Activated CD4-positive, alpha-beta memory T cell treated with anti-CD3 and anti-CD28 coated beads, Interleukin-2, amount 10 ng/mL, durations not matched to agents 7 days and 5 days (primary cell): ENCODE data around the gene ST3GAL4. TPM values are rescaled to one million over a fixed set of nuclear protein-coding genes. Genes with fewer than 3 reads are reported as not detected.

Experiments used
- CTCF ChIA-PET: fragments of 350-600 bp; sonication (Branson Sonifier 250); formaldehyde crosslinking; loops from one replicate; lab custom pipeline; 2021; ENCODE audit warnings: antibody characterized with exemption, inconsistent platforms; lab: Charles Lee
- POLR2A ChIA-PET: fragments of 350-600 bp; sonication (Branson Sonifier 250); formaldehyde crosslinking; loops from one replicate; lab custom pipeline; 2021; ENCODE audit warnings: antibody characterized with exemption; lab: Charles Lee
- DNase-seq: peaks from one replicate; pipeline ENCODE4 v3.0.0-alpha.2; 2020
- H3K27ac Mint-ChIP-seq: one replicate; pipeline ENCODE4 v1.8.0; 2021; ENCODE audit warnings: mild to moderate bottlenecking, mixed read lengths
- H3K27me3 Mint-ChIP-seq: one replicate; pipeline ENCODE4 v1.8.0; 2021; ENCODE audit warnings: mixed read lengths
- H3K36me3 Mint-ChIP-seq: one replicate; pipeline ENCODE4 v1.8.0; 2021; ENCODE audit warnings: low read depth, mixed read lengths
- H3K4me1 Mint-ChIP-seq: one replicate; pipeline ENCODE4 v1.8.0; 2021; ENCODE audit warnings: mixed read lengths
- H3K4me3 Mint-ChIP-seq: one replicate; pipeline ENCODE4 v1.8.0; 2021; ENCODE audit warnings: mild to moderate bottlenecking, mixed read lengths
- H3K9me3 Mint-ChIP-seq: one replicate; pipeline ENCODE4 v1.8.0; 2021; ENCODE audit warnings: mixed read lengths
- total RNA-seq, 2 experiments: library from RNA; stranded (reverse); gene quantifications; one replicate each; pipeline ENCODE4 v1.2.3, GENCODE V29; 2021

Gene ST3GAL4
- total RNA-seq, 2 experiments from 2014 or later, result 7.4 to 8.5 TPM

- H3K4me1 Mint-ChIP-seq, result peaks cover 7% of the 10 kb centered on the region
- DNase-seq, result no peak
- no peak overlapping the region for H3K27ac Mint-ChIP-seq
- POLR2A ChIA-PET, result no interaction called here
- CTCF ChIA-PET, result interaction anchor here (1.7 kb wide), 1 partner anchor 8 kb away, joined by 6 read pairs; no protein-coding TSS in a partner anchor
- no peaks in the 10 kb centered on the region for H3K36me3 Mint-ChIP-seq
- no peaks in the 10 kb centered on the region for H3K27me3 Mint-ChIP-seq
- H3K9me3 Mint-ChIP-seq, result no peaks in the 10 kb centered on the region
- H3K4me3 Mint-ChIP-seq, result no peak overlapping the region
Measured at GRCh38 chr11:126413426-126413825, 57.9 kb downstream of the ST3GAL4 start.

GRCh38 chr11:126413843-126414405 lies 58.4 kb downstream of the ST3GAL4 start:
- Mint-ChIP-seq H3K4me3 (no peak overlapping the region), H3K27me3 (no peaks in the 10 kb centered on the region), H3K27ac (no peak overlapping the region), H3K4me1 (peaks cover 7% of the 10 kb centered on the region), H3K36me3 (no peaks in the 10 kb centered on the region), H3K9me3 (no peaks in the 10 kb centered on the region)
- DNase-seq, result no peak
- ChIA-PET CTCF (no interaction called here), POLR2A (no interaction called here)

DNA sequence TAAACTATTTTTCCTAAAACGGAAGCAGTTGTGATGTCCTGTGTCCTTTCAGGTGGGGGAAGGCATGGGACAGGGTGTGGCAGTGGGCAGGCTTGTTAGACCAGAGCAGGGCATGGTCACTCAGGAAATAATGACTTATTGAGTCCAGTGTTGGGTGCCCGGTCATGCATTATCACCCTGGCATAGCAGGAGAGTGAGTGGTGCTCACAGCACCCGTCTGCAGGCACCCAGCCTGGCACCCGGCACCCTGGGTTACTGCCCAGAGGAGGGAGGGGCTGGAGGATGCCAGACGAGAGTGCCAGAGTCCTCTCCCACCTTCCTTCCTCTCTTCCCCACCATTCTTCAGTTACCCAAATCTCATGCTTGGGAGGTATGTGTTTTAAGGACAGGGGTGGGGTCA lies 59.1 kb downstream of the ST3GAL4 start:
- DNase-seq, result no peak
- peaks cover 7% of the 10 kb centered on the region for H3K4me1 Mint-ChIP-seq
- H3K27me3 Mint-ChIP-seq, result no peaks in the 10 kb centered on the region
- ChIA-PET CTCF (no interaction called here), POLR2A (no interaction called here)
- H3K27ac Mint-ChIP-seq, result no peak overlapping the region
- no peaks in the 10 kb centered on the region for H3K36me3 Mint-ChIP-seq
- H3K4me3 Mint-ChIP-seq, result no peak overlapping the region
- no peaks in the 10 kb centered on the region for H3K9me3 Mint-ChIP-seq

GRCh38 chr11:126415128-126415527 lies 59.6 kb downstream of the ST3GAL4 start:
- CTCF ChIA-PET, result no interaction called here
- Mint-ChIP-seq H3K27me3 (peaks cover 4% of the 10 kb centered on the region), H3K9me3 (no peaks in the 10 kb centered on the region), H3K36me3 (no peaks in the 10 kb centered on the region), H3K27ac (no peak overlapping the region), H3K4me3 (no peak overlapping the region), H3K4me1 (peaks cover 12% of the 10 kb centered on the region)
- no peak for DNase-seq
- POLR2A ChIA-PET, result no interaction called here

GRCh38 chr11:126415669-126416420 lies 60.4 kb downstream of the ST3GAL4 start:
- Mint-ChIP-seq H3K4me1 (peaks cover 16% of the 10 kb centered on the region), H3K9me3 (no peaks in the 10 kb centered on the region), H3K27me3 (peaks cover 4% of the 10 kb centered on the region), H3K36me3 (no peaks in the 10 kb centered on the region), H3K27ac (no peak overlapping the region), H3K4me3 (no peak overlapping the region)
- CTCF ChIA-PET, result interaction anchor here (1.3 to 2.9 kb wide), 2 partner anchors 65 to 105 kb away, joined by 5 to 12 read pairs; no protein-coding TSS in a partner anchor
- POLR2A ChIA-PET, result interaction anchor here (1.2 kb wide), 1 partner anchor 97 kb away, joined by 3 read pairs; no protein-coding TSS in a partner anchor
- DNase-seq, result no peak

DNA sequence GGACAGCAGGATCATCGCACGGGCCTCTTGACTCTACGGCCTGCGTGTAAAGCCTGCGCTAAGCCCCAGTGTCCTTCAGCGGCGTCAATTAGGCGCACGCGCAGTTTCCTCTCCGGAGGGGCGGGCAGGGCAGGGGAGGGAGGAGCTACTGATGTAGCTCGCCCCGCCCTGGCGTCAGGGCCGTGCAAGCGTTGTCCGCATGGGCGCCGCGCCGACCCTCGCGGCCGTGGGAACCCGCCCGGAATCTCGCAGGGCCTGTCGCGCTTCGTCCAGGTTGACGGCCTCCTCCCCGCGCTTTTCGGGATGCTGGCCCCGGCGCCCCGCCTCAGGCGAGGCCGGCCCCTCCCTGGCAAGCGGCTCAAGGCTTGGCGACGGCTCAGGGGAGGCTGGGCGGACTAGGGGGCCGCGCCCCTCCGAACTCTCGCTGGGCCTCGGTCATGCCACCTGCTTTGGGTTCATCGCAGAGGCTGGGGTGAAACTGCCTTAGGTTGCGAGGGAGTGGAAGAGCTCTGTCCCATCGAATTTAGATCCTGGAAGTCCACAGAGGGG lies 61.1 kb downstream of the ST3GAL4 start:
- Mint-ChIP-seq H3K36me3 (no peaks in the 10 kb centered on the region), H3K27ac (no peak overlapping the region), H3K9me3 (no peaks in the 10 kb centered on the region), H3K4me1 (peaks cover 20% of the 10 kb centered on the region), H3K27me3 (peaks cover 4% of the 10 kb centered on the region), H3K4me3 (no peak overlapping the region)
- POLR2A ChIA-PET, result interaction anchor here (1.2 kb wide), 1 partner anchor 98 kb away, joined by 3 read pairs; no protein-coding TSS in a partner anchor
- CTCF ChIA-PET, result interaction anchor here (1.3 to 2.9 kb wide), 2 partner anchors 64 to 106 kb away, joined by 5 to 12 read pairs; no protein-coding TSS in a partner anchor
- peak; percentile 77 for DNase-seq

DNA sequence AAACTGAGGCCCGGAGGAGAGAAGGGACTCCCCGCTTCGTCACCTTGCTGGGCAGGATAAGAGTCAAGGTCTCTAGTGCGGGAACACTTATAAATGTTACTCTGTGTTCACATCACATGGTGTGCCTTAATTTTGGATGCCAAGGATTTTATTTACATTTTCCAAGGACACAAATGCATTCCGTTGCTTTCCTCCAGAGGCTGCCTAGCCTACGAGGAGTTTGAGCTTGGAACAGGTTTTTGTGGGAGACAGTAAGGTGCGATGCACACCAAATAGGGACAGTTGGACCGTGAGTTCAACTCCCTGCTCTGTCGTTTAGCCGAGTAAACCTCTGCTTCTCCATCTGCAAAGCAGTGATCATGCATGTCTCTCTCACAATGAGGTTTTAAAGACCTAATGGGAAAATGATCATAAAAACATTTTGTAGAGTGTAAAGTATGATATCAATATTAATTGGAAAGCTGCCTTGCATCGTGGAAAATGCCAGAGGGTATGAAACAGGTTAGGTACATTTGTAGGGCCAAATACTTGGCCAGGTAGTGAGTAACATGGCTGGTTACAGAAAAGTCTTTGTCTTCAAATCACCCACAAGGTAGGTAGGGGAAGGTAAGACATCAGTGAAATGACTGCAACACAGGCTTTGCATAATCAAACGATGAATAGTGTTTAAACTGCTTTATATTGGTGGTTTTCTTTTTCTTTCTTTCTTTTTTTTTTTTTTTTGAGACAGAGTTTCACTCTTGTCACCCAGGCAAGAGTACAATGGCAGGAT lies 61.8 kb downstream of the ST3GAL4 start:
- Mint-ChIP-seq H3K27me3 (peaks cover 4% of the 10 kb centered on the region), H3K27ac (no peak overlapping the region), H3K36me3 (no peaks in the 10 kb centered on the region), H3K9me3 (no peaks in the 10 kb centered on the region), H3K4me1 (peaks cover 20% of the 10 kb centered on the region), H3K4me3 (no peak overlapping the region)
- CTCF ChIA-PET, result interaction anchor here (1.3 to 2.9 kb wide), 2 partner anchors 63 to 107 kb away, joined by 5 to 12 read pairs; no protein-coding TSS in a partner anchor
- no peak for DNase-seq
- POLR2A ChIA-PET, result interaction anchor here (1.2 kb wide), 1 partner anchor 99 kb away, joined by 3 read pairs; no protein-coding TSS in a partner anchor

GRCh38 chr11:126418887-126419286 lies 63.4 kb downstream of the ST3GAL4 start:
- no peak for DNase-seq
- no peaks in the 10 kb centered on the region for H3K36me3 Mint-ChIP-seq
- H3K4me3 Mint-ChIP-seq, result no peak overlapping the region
- no peak overlapping the region for H3K27ac Mint-ChIP-seq
- H3K27me3 Mint-ChIP-seq, result peaks cover 4% of the 10 kb centered on the region
- H3K4me1 Mint-ChIP-seq, result peaks cover 20% of the 10 kb centered on the region
- no peaks in the 10 kb centered on the region for H3K9me3 Mint-ChIP-seq
- ChIA-PET POLR2A (no interaction called here), CTCF (no interaction called here)

DNA sequence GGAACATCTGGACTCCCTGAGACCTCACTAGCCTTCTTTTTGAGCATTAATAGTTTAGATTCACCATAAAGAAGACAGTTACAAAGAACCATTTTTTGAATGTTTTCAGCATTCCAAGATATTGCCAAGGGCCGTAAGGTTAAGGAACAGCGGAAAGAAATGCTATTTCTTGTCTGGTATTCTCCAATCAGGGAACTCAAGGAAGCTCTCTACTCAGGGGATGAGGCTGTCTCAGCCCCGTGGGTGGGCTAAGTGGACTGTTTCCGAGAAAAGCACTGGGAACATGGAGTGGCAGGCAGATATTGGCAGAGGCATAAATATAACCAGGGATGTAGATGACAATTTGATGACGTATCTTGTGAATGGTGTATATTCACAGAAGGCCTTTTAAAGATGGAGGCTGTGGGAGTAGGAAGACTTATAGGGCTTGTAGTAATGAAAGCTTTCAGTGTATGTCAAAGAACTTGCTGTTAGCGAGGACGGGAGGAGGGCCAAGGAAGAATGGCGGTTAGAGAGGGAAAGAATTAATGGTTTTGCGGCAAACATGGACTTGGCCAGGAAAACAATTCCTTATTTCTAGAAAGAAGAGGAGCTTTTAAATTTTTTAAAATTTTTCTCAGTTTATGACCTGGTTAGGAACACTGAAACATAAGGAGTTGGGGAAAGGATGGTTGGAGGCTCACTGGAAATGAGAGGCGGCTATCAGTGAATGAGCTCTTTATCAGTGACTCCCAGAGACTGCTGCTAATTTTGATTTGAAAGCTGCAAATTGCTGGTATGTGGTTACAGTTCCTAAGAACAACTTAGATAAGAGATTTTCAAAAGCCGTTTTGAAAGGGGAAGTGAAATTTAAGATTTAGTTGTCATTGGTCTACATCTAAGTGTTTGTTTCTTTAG lies 64.6 kb downstream of the ST3GAL4 start:
- no peak overlapping the region for H3K4me3 Mint-ChIP-seq
- H3K27ac Mint-ChIP-seq, result no peak overlapping the region
- no peaks in the 10 kb centered on the region for H3K9me3 Mint-ChIP-seq
- peaks cover 20% of the 10 kb centered on the region for H3K4me1 Mint-ChIP-seq
- DNase-seq, result no peak
- CTCF ChIA-PET, result interaction anchor here (1.3 to 2.0 kb wide), 3 partner anchors 7 to 61 kb away, joined by 3 to 6 read pairs (median 5); no protein-coding TSS in a partner anchor
- POLR2A ChIA-PET, result no interaction called here
- H3K27me3 Mint-ChIP-seq, result peaks cover 4% of the 10 kb centered on the region
- H3K36me3 Mint-ChIP-seq, result no peaks in the 10 kb centered on the region

- H3K36me3 Mint-ChIP-seq, result no peaks in the 10 kb centered on the region
- POLR2A ChIA-PET, result interaction anchor here (0.9 kb wide), 1 partner anchor 9 kb away, joined by 3 read pairs; no protein-coding TSS in a partner anchor
- no peaks in the 10 kb centered on the region for H3K9me3 Mint-ChIP-seq
- H3K27me3 Mint-ChIP-seq, result peaks cover 4% of the 10 kb centered on the region
- no peak overlapping the region for H3K27ac Mint-ChIP-seq
- H3K4me3 Mint-ChIP-seq, result no peak overlapping the region
- peaks cover 19% of the 10 kb centered on the region for H3K4me1 Mint-ChIP-seq
- no peak for DNase-seq
- CTCF ChIA-PET, result interaction anchor here (1.3 to 2.0 kb wide), 3 partner anchors 8 to 60 kb away, joined by 3 to 6 read pairs (median 5); no protein-coding TSS in a partner anchor
Measured at GRCh38 chr11:126420698-126421256, 65.3 kb downstream of the ST3GAL4 start.

DNA sequence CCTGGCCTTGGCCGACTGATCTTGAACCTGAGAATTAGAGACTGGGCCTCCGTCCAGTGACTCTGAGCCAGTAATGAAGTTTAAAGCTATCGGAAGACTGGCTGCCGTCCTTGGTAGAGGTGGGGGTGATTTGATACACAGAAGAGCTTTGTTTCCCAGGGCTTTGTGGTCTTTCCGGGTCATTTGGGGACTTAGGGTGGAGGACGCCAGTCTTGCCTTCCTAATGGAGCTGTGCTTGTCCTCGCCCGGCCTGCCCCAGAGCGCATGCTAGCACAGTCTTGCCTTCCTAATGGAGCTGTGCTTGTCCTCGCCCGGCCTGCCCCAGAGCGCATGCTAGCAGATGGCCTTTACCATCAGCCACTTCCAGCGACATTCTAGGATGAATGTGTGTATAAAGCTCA lies 65.8 kb downstream of the ST3GAL4 start:
- DNase-seq, result no peak
- CTCF ChIA-PET, result interaction anchor here (1.4 to 2.0 kb wide), 2 partner anchors 8 to 60 kb away, joined by 3 to 6 read pairs; no protein-coding TSS in a partner anchor
- Mint-ChIP-seq H3K27ac (no peak overlapping the region), H3K27me3 (peaks cover 4% of the 10 kb centered on the region), H3K4me3 (no peak overlapping the region), H3K36me3 (no peaks in the 10 kb centered on the region), H3K4me1 (peaks cover 14% of the 10 kb centered on the region), H3K9me3 (no peaks in the 10 kb centered on the region)
- POLR2A ChIA-PET, result interaction anchor here (0.9 kb wide), 1 partner anchor 10 kb away, joined by 3 read pairs; no protein-coding TSS in a partner anchor
